Prostate gland (tissue), 2 donors: ENCODE results near the gene HNRNPL.
"Not testable (repeated sequence)": the region's sequence is repeated elsewhere in the genome, so short reads cannot be mapped to it uniquely, and the experiment has no call there.

Experiments used
- POLR2AphosphoS5 ChIP-seq: sonication (generic); formaldehyde crosslinking; IDR thresholded peaks from one replicate; pipeline ENCODE4 v1.6.1; 2017; ENCODE audit warnings: antibody characterized with exemption
- TF ChIP-seq, protein P1 (sequence below), 4 experiments: fragments of 200-600 bp in 2 of 4; fragments of 450-650 bp in 2 of 4; sonication (generic) in 2 of 4; IDR thresholded peaks; 1 replicate in 3 of 4; 2 replicates in 1 of 4; pipeline ENCODE4 v1.5.1; 2016 to 2019; ENCODE audit warnings: antibody characterized with exemption in 4 of 4, mild to moderate bottlenecking in 2 of 4, moderate library complexity in 2 of 4

DNA sequence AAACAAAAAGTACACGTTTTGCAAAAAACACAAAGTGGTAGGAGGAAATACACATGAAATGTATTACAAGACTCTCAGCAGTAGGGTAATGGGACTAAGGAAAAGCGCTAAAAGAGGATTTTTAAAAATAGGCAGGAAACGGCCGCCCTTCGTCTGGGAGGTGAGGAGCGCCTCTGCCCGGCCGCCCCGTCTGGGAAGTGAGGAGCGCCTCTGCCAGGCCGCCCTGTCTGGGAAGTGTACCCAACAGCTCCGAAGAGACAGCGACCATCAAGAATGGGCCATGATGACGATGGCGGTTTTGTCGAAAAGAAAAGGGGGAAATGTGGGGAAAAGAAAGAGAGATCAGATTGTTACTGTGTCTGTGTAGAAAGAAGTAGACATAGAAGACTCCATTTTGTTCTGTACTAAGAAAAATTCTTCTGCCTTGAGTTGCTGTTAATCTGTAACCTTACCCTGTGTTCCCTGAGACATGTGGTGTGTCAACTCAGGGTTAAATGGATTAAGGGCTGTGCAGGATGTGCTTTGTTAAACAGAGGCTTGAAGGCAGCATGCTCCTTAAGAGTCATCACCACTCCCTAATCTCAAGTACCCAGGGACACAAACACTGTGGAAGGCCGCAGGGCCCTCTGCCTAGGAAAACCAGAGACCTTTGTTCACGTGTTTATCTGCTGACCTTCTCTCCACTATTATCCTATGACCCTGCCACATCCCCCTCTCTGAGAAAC, 42.2 kb downstream of the HNRNPL start:
- TF ChIP-seq, protein P1, sequence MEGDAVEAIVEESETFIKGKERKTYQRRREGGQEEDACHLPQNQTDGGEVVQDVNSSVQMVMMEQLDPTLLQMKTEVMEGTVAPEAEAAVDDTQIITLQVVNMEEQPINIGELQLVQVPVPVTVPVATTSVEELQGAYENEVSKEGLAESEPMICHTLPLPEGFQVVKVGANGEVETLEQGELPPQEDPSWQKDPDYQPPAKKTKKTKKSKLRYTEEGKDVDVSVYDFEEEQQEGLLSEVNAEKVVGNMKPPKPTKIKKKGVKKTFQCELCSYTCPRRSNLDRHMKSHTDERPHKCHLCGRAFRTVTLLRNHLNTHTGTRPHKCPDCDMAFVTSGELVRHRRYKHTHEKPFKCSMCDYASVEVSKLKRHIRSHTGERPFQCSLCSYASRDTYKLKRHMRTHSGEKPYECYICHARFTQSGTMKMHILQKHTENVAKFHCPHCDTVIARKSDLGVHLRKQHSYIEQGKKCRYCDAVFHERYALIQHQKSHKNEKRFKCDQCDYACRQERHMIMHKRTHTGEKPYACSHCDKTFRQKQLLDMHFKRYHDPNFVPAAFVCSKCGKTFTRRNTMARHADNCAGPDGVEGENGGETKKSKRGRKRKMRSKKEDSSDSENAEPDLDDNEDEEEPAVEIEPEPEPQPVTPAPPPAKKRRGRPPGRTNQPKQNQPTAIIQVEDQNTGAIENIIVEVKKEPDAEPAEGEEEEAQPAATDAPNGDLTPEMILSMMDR (IDR thresholded peaks at IDR 0.05): not testable (repeated sequence)
- not testable (repeated sequence) for TF ChIP-seq POLR2AphosphoS5
